Measurements from ENCODE around the gene ZEB2. TPM values are rescaled to one million over a fixed set of nuclear protein-coding genes. Genes with fewer than 3 reads are reported as not detected.

The ZEB2 gene
- polyA plus RNA-seq, 2 of the 4 experiments (the other 2 are of a cell fraction), result 4.2 to 7.0 TPM

- DNase-seq (ENCODE audit: low read depth in 1 of 2, low spot score in 1 of 2) (no peak), ATAC-seq (no peak), FAIRE-seq (no peak)
- Histone ChIP-seq H3K4me3 (no peak overlapping the region), H3K4me1 (no peaks in the 10 kb centered on the region), H3K4me2 (no peak overlapping the region), H3K27ac (no peak overlapping the region), H3K9me3 (no peaks in the 10 kb centered on the region)
- CTCF ChIA-PET, result no interaction called here
- WGBS (ENCODE audit: missing lambda C conversion rate), result 69% methylated on average over 4 of the region's 4 CpGs
- POLR2A ChIA-PET, result no interaction called here
- no peak for TF ChIP-seq CTCF (IDR thresholded peaks at IDR 0.05)
- TF ChIP-seq KDM5A (IDR thresholded peaks at IDR 0.05), result no peak
Observed at GRCh38 chr2:144539289-144539782, 19.4 kb upstream of the ZEB2 start.

GRCh38 chr2:144535300-144535699 is 15.4 kb upstream of the ZEB2 start:
- DNase-seq (ENCODE audit: low read depth in 1 of 2, low spot score in 1 of 2), result no peak
- CTCF ChIA-PET, result no interaction called here
- FAIRE-seq, result no peak
- no peaks in the 10 kb centered on the region for H3K9me3 ChIP-seq
- WGBS (ENCODE audit: missing lambda C conversion rate), result 50% methylated on average over 2 of the region's 2 CpGs
- no peak for TF ChIP-seq CBX8 (IDR thresholded peaks at IDR 0.05)
- no peak for TF ChIP-seq EHMT2 (IDR thresholded peaks at IDR 0.05; ENCODE audit: low read depth)
- TF ChIP-seq PBX3 (IDR thresholded peaks at IDR 0.05), result no peak
- TF ChIP-seq GATA3 (IDR thresholded peaks at IDR 0.05; ENCODE audit: borderline replicate concordance), result no peak
- TF ChIP-seq JUNB (IDR thresholded peaks at IDR 0.05), result no peak
- TF ChIP-seq SMC3 (IDR thresholded peaks at IDR 0.05), result no peak
- TF ChIP-seq FOSL2 (IDR thresholded peaks at IDR 0.05), result no peak
- no peak for TF ChIP-seq FOSL2 (CRISPR knock-in tag; IDR thresholded peaks at IDR 0.05)
- TF ChIP-seq HOXB13 (CRISPR knock-in tag; IDR thresholded peaks at IDR 0.05; ENCODE audit: low read depth), result no peak
- TF ChIP-seq NR3C1 (IDR thresholded peaks at IDR 0.05), result no peak
- TF ChIP-seq BCL3 (IDR thresholded peaks at IDR 0.05), result no peak
- no peak for TF ChIP-seq ZC3H11A (IDR thresholded peaks at IDR 0.05)
- TF ChIP-seq MYC (IDR thresholded peaks at IDR 0.05; ENCODE audit: borderline replicate concordance, low read length), result no peak
- no peak for TF ChIP-seq REST (IDR thresholded peaks at IDR 0.05)
- ATAC-seq, result no peak
- H3K27ac ChIP-seq, result no peak overlapping the region
- H3K4me3 ChIP-seq, result no peak overlapping the region
- H3K4me1 ChIP-seq, result no peaks in the 10 kb centered on the region
- no peak overlapping the region for H3K4me2 ChIP-seq
- POLR2A ChIA-PET, result no interaction called here

- H3K27ac ChIP-seq, result no peak overlapping the region
- ChIA-PET POLR2A (no interaction called here), CTCF (no interaction called here)
- H3K9me3 ChIP-seq, result no peaks in the 10 kb centered on the region
- DNase-seq (ENCODE audit: low read depth in 1 of 2, low spot score in 1 of 2), result no peak
- 71% methylated on average over 7 of the region's 7 CpGs for WGBS (ENCODE audit: missing lambda C conversion rate)
- H3K4me3 ChIP-seq, result no peak overlapping the region
- no peaks in the 10 kb centered on the region for H3K4me1 ChIP-seq
- FAIRE-seq, result no peak
- no peak for ATAC-seq
- no peak overlapping the region for H3K4me2 ChIP-seq
- TF ChIP-seq TP53 (CRISPR knock-in tag; IDR thresholded peaks at IDR 0.05) (no peak), RCOR1 (IDR thresholded peaks at IDR 0.05; ENCODE audit: low read depth, low read length) (no peak), BCL3 (IDR thresholded peaks at IDR 0.05) (no peak), EHF (CRISPR knock-in tag; IDR thresholded peaks at IDR 0.05) (no peak), BHLHE40 (IDR thresholded peaks at IDR 0.05; ENCODE audit: low read depth, low read length) (no peak), ZSCAN20 (CRISPR knock-in tag; IDR thresholded peaks at IDR 0.05) (no peak), ZC3H11A (IDR thresholded peaks at IDR 0.05) (no peak), HOXB5 (CRISPR knock-in tag; IDR thresholded peaks at IDR 0.05) (no peak), FOXS1 (CRISPR knock-in tag; IDR thresholded peaks at IDR 0.05) (no peak), POLR2AphosphoS2 (conservative IDR thresholded peaks at IDR 0.05; ENCODE audit: low read length) (no peak), CEBPB (IDR thresholded peaks at IDR 0.05) (no peak), NPAS2 (CRISPR knock-in tag; IDR thresholded peaks at IDR 0.05; ENCODE audit: borderline replicate concordance) (no peak), NR3C1 (IDR thresholded peaks at IDR 0.05) (no peak), MAX (IDR thresholded peaks at IDR 0.05) (no peak), GATA3 (IDR thresholded peaks at IDR 0.05; ENCODE audit: borderline replicate concordance) (no peak), EP300 (IDR thresholded peaks at IDR 0.05) (no peak)
Observed at GRCh38 chr2:144533221-144533620, 13.3 kb upstream of the ZEB2 start.
